GM21737 (cell line): Measurements from ENCODE around the gene BBS7.

Experiments used
- ATAC-seq: cut with Tn5 transposase; IDR thresholded peaks from one replicate; pipeline ENCODE4 v1.9.1; 2021; ENCODE audit warnings: mild to moderate bottlenecking, moderate library complexity; ENCODE audit not compliant: unreplicated experiment

BBS7 gene

DNA sequence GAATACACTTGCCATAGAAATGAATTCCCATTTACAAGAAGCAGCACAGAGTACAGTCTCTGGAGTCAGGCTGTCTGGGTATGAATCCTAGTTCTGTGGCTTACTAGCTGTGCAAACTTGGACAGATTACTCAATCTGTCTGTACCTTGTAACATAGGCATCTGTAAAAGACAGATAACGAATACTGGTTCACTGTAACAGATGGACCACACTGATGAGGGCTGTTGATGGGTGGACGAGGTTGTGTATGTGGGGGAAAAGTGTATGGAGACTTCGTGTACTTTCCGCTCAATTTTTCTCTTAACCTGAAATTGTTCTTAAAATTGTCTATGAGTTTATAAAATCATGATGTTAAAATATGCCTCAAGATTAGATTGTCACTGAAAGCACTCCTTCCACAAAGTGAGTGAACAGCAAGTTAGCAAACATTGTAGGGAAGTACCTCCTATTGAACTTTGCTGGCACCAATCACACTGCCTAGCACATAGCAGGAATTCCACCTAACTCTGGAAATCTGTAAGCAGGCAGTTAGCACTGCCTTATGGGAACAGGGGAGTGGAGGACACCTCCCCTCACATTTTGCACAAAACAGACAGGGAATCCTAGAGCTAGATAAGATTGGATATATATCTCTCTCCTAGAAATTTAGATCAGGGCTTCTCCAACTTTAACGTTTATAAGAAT lies 75.6 kb downstream of the BBS7 start:
- no peak for ATAC-seq

GRCh38 chr4:121792966-121793365 lies 77.3 kb downstream of the BBS7 start:
- no peak for ATAC-seq

DNA sequence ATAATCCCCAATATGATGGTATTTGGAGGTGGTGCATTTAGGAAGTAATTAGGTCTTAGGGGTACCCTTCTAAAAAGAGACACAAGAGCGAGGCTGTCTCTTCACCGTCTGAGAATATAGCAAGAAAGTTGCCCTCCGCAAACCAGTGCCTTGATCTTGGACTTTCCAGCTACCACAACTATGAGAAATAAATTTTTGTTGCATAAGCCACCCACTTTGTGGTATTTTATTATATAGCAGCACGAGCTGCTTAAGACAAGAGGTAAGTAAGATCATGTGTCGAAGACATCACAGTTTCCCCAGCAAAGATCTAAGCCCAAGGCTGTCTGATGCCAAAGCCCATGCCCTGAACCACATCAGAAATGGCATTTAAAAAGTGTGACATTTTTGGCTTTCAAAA lies 78.8 kb downstream of the BBS7 start:
- no peak for ATAC-seq

GRCh38 chr4:121790976-121791375 lies 79.3 kb downstream of the BBS7 start:
- no peak for ATAC-seq

DNA sequence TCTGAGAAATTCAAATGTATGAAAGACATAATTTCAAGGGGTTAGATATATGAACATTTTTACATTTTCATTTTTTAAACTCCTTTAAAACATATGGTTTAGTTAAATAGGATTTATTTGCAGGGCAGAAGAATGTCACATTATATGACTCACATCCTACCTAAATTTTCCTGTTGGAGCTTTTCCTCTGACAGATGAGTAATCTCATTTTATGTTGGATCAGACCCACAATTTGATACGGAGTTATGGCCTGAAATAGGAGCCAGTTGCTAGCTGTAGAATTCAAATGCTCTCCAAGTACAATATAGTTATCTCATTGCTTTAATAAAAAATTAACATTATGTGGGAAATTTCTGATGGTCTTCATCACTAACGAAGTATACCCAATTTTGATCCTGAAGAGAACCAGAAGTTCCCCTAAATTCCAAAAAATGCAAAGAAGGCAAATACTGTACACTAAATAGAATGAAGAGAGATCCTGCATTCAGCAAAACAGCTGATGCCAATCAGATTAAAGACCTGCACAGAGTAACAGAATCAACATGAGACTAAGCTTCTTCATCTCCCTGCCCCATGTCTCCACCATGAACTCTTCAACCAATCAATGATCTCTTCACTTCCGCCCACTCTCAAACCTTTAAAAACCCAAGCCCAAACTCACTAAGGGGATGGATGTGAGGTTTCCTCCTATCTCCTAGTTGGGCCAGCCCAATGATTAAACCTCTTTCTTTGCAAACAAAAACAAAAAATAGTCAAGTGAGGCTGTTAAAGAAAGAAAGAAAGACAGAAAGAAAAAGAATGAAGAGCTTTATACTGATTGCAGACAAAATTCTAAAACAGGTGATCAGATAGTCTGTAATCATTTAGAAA lies 80.1 kb downstream of the BBS7 start:
- no peak for ATAC-seq

- no peak for ATAC-seq
Measured at GRCh38 chr4:121789455-121789854, 80.8 kb downstream of the BBS7 start.

- ATAC-seq = peak; percentile 84
Measured at GRCh38 chr4:121788896-121789295, 81.4 kb downstream of the BBS7 start.

GRCh38 chr4:121786221-121786620 lies 84.1 kb downstream of the BBS7 start:
- ATAC-seq = no peak

DNA sequence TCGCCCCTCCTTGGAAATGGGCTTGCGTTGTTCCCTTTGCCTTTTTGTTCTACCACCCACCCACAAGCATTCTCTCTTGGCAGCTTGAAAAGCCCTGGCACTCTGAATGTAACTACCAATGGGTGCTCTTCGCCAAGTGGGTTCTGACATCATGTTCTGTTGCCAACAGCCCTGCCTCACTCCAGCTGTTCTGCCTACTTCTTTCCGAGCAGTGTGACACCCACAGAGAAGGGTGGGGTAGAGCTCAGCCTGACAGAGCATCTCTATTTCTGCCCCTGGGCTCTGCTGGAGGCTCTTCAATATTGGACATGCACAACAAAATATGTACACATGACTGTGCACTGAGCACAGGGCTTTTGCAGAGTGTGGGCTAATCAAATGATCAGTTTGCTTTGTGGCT lies 84.8 kb downstream of the BBS7 start:
- no peak for ATAC-seq

DNA sequence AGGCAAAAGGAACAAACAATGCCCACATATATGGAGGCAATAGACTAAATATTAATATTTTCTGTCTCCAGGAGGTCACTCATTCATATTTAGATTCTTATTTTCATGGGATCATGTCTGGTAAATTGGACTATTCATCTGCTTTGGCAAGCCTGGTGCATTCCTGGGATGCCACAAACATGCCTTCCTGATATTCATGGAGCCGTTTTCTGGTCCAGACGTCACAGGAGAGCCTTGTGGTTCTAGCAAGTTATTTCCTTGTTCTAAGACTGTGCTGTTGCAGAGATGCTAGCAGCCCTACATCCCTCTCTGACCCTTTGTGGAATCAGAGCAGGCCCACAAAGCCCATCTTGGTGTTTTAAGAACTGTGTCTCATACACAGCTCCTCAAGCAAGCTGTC lies 85.3 kb downstream of the BBS7 start:
- ATAC-seq = no peak

DNA sequence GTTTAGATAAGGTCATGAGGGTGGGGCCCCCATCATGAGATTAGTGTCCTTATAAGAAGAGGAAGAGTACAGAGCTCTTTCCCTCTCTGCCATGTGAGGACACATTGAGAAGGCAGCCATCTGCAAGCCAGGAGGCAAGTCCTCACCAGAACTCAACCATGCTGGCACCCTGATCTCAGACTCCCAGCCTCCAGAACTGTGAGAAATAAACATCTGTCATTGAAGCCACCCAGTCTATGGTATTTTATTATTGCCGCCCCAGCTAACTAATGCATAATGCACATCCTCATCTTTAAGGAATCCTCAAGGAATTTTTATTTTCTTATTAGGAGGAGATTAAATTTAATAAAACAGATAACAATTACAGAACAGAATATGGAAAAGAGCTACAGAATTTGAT lies 85.9 kb downstream of the BBS7 start:
- ATAC-seq = no peak

DNA sequence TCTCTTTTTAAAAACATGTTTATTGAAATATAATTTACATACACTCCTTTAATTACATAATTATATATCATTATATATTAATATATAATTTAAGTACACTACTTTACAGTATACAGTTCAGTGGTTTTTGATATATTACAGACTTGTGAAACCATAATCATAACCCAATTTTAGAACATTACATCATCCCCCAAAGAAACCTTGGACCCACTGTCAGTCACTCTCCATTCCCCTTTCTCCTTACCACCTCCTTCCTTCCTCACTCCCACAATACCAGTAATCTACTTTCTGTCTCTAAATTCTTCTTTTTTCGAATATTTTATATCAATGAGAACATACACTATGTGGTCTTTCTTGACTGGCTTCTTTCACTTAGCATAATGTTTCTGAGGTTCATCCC lies 87.1 kb downstream of the BBS7 start:
- ATAC-seq = no peak

GRCh38 chr4:121778991-121779628 lies 91.2 kb downstream of the BBS7 start:
- ATAC-seq = no peak

- ATAC-seq = no peak
Measured at GRCh38 chr4:121777625-121778024, 92.6 kb downstream of the BBS7 start.

DNA sequence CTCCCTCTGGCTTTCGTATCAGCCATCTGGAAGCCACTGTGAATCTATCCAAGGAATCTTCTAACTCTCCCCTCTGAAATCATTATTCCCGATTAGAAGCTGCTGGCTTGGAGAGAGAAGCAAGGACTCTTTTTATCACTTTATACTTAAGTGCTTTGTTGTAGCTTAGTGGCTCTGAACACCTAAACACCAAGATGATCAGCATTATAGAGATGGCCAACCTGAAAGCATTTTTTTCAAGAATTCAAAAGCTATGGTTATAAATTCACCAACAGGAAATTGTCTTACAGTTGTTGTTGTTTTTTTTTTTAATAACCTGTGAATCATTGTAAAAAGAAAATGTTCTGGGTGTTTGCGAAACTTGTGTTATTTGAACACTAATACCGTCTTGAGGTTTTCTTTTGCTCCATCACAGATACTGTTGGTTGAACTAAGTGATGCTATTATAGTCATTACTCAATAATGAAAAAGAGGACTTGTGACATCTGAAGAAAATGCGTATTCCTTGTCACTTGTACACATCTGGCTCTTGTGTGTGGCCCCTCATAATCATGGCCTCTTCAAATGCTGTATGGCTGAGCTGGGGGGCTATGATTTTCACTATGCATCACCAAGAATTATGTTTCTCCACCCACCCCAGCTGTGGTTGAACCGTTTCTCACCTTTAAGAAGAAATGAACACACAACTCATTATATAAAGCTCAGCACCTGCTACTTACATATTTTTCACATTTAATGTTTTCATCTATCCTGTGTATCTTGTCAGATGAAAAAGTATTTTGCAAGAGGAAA lies 93.5 kb downstream of the BBS7 start:
- no peak for ATAC-seq
